GM15510 (cell line): Measurements from ENCODE around the gene ANKS1B.

Experiments used
- POLR2A ChIP-seq: IDR thresholded peaks from 3 replicates; pipeline ENCODE4 v1.6.1; 2011; ENCODE audit warnings: borderline replicate concordance; ENCODE audit not compliant: insufficient read length; ENCODE audit errors: extremely low read depth

ANKS1B gene

GRCh38 chr12:99122959-99123358, 861.8 kb downstream of the ANKS1B start:
- no peak for TF ChIP-seq POLR2A

- no peak for TF ChIP-seq POLR2A
Observed at GRCh38 chr12:99122496-99122895, 862.2 kb downstream of the ANKS1B start.

- TF ChIP-seq POLR2A, result no peak
Observed at GRCh38 chr12:99121546-99121945, 863.2 kb downstream of the ANKS1B start.

- no peak for TF ChIP-seq POLR2A
Observed at GRCh38 chr12:99119943-99120342, 864.8 kb downstream of the ANKS1B start.

DNA sequence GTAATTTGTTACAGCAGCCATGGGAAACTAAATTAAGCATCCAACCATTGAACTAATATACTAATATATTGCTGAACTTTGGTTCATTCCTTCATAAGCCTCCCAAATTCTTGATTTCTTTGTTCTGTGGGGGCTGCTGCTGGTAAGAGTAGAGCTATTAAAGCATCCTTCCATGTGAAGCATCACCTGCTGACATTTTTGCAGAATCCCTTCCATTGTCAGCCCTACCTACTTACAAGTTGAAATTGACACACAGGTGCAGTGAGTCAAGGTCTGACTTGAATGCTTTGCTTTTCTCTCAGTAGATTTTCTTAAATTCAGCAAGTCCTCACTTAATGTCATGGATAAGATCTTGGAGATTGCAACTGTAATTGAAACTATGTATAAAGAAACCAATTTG, 865.3 kb downstream of the ANKS1B start:
- no peak for TF ChIP-seq POLR2A

DNA sequence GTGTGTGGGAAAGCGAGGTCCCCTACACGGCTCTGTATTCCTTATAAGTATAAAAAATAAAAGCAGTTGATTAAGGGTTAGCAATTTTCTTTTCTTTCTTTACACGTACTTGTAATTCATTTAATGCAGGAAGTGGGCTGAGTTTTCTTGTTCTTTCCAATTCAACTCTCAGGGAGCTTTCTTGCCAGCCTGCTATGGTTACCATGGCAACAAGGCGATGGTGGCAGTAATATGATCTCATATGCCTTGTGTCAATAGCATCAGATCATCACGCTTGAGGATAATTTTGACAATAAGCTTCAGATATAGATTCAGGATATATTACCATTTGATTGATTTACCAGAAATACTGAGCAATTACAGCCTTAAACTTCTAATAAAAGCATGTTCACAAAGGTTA, 873.1 kb downstream of the ANKS1B start:
- TF ChIP-seq POLR2A, result no peak

GRCh38 chr12:99110868-99111267, 873.9 kb downstream of the ANKS1B start:
- no peak for TF ChIP-seq POLR2A

- TF ChIP-seq POLR2A, result no peak
Observed at GRCh38 chr12:99110212-99110611, 874.5 kb downstream of the ANKS1B start.

GRCh38 chr12:99108924-99109323, 875.8 kb downstream of the ANKS1B start:
- no peak for TF ChIP-seq POLR2A

GRCh38 chr12:99099786-99100185, 885.0 kb downstream of the ANKS1B start:
- no peak for TF ChIP-seq POLR2A

- no peak for TF ChIP-seq POLR2A
Observed at GRCh38 chr12:99097171-99097570, 887.6 kb downstream of the ANKS1B start.

GRCh38 chr12:99093166-99093565, 891.6 kb downstream of the ANKS1B start:
- TF ChIP-seq POLR2A, result no peak

- TF ChIP-seq POLR2A, result no peak
Observed at GRCh38 chr12:99092100-99092851, 892.5 kb downstream of the ANKS1B start.

- TF ChIP-seq POLR2A, result no peak
Observed at GRCh38 chr12:99087278-99087677, 897.5 kb downstream of the ANKS1B start.

DNA sequence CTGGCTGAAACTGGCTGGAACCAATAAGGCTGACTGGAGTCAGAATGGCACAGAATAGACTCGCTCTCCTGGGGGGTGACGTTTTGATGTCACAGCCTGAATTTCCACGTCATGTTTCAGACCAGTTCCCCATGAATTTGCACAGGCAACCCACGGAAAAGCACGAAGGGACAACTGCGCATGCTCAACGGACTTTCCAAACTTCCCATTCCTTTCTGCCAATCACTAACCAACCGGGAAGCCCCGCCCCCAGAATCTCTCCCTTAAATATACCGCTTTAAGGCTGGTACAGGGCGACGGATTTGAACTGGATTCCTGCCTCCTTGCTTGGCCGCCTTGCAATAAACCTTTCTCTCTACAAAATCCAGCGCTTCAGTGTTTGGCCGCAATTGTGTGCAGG, 904.9 kb downstream of the ANKS1B start:
- TF ChIP-seq POLR2A, result no peak

DNA sequence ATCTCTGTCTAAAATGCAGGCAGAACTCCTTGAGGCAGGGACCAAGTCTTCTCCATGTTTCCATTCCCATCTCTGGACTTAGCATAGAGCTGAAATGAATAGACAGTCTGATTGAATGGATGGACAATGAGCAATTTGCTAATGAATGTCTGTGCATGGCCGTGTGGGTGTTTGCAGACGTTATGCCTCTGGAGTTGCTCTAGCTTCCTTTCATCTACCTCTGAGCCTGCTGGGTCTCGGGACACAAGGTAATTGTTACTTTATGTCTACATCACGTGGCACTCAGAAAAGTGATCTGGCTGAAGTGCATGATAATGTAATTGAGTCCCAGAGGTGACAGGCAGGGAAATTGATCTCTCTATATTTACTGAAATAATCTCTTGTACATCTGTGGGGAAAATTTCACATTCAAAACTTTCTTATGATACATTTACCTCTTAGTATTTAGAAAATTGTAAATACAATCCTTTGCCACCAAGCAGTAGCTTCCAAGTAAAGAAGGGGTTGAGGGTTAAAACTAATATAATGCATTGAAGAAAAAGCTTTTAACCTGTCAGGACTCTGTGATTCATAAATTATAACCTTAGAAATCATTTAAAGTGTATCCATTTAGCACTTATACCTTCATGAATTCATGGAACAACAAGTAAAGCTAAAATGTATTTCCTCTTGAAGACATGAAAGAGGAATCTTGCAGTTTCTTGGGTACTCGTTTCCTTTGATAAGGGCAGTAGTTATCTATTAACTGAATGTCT, 915.6 kb downstream of the ANKS1B start:
- no peak for TF ChIP-seq POLR2A
